OCI-LY1 (cell line): ENCODE measurements around the gene SNX8.

ENCODE experiments used
- H2AFZ ChIP-seq: fragments of 200-600 bp; sonication (generic), shearing (Covaris generic); 2 replicates; pipeline ENCODE4 v1.6.0; 2014; ENCODE audit warnings: antibody characterized with exemption, mild to moderate bottlenecking, low read length
- H3F3A ChIP-seq: fragments of 200-600 bp; sonication (generic), shearing (Covaris generic); 2 replicates; pipeline ENCODE4 v1.6.0; 2014; ENCODE audit warnings: mild to moderate bottlenecking, antibody characterized with exemption, low read length, moderate library complexity; ENCODE audit not compliant: insufficient read depth
- H3K27ac ChIP-seq: fragments of 200-600 bp; sonication (generic); 2 replicates; pipeline ENCODE4 v1.5.1; 2014; ENCODE audit warnings: low read length, mixed run types, mild to moderate bottlenecking, low read depth; ENCODE audit not compliant: poor library complexity, severe bottlenecking
- H3K27me3 ChIP-seq: fragments of 200-600 bp; sonication (generic); 2 replicates; pipeline ENCODE4 v1.6.0; 2014; ENCODE audit warnings: antibody characterized with exemption, mild to moderate bottlenecking, low read length, moderate library complexity; ENCODE audit not compliant: insufficient read depth
- H3K36me3 ChIP-seq: fragments of 200-600 bp; sonication (generic); 2 replicates; pipeline ENCODE4 v1.6.1; 2014; ENCODE audit warnings: mild to moderate bottlenecking, antibody characterized with exemption, low read length, moderate library complexity, mixed read lengths; ENCODE audit not compliant: insufficient read depth
- H3K4me1 ChIP-seq: fragments of 200-600 bp; sonication (generic); 2 replicates; pipeline ENCODE4 v1.5.1; 2014; ENCODE audit warnings: mild to moderate bottlenecking, low read length, moderate library complexity; ENCODE audit not compliant: insufficient read depth, severe bottlenecking
- H3K4me2 ChIP-seq: fragments of 200-600 bp; sonication (generic), shearing (Covaris generic); 2 replicates; pipeline ENCODE4 v1.6.1; 2014; ENCODE audit warnings: low read length
- H3K4me3 ChIP-seq: fragments of 200-600 bp; sonication (generic); 2 replicates; pipeline ENCODE4 v1.5.1; 2014; ENCODE audit warnings: low read length, low read depth, mild to moderate bottlenecking, mixed read lengths; ENCODE audit not compliant: poor library complexity, severe bottlenecking
- H3K79me2 ChIP-seq: fragments of 200-600 bp; shearing (Covaris generic); 2 replicates; pipeline ENCODE4 v1.6.1; 2016; ENCODE audit warnings: mixed run types, low read length, mixed read lengths; ENCODE audit not compliant: insufficient read depth
- H3K9ac ChIP-seq: fragments of 200-600 bp; sonication (generic), shearing (Covaris generic); 2 replicates; pipeline ENCODE4 v1.6.1; 2014; ENCODE audit warnings: mild to moderate bottlenecking, low read length, mixed read lengths
- H3K9me2 ChIP-seq: fragments of 200-600 bp; sonication (generic), shearing (Covaris generic); 2 replicates; pipeline ENCODE4 v1.6.1; 2014; ENCODE audit warnings: low read depth, mild to moderate bottlenecking, low read length, mixed read lengths
- H3K9me3 ChIP-seq: fragments of 200-600 bp; shearing (Covaris generic); 2 replicates; pipeline ENCODE4 v1.6.1; 2014; ENCODE audit warnings: low read length, mixed read lengths
- H4K20me1 ChIP-seq: fragments of 200-600 bp; sonication (generic), shearing (Covaris generic); 2 replicates; pipeline ENCODE4 v1.6.0; 2016; ENCODE audit warnings: mild to moderate bottlenecking, low read length; ENCODE audit not compliant: insufficient read depth
- CTCF ChIP-seq: fragments of 200-600 bp; sonication (generic), shearing (Covaris generic); IDR thresholded peaks from 2 replicates; pipeline ENCODE4 v1.5.1; 2017; ENCODE audit warnings: mild to moderate bottlenecking, antibody characterized with exemption, low read length, moderate library complexity, mixed read lengths
- EZH2 ChIP-seq: fragments of 200-600 bp; sonication (generic), shearing (Covaris generic); IDR thresholded peaks from 2 replicates; pipeline ENCODE4 v1.8.0; 2017; ENCODE audit warnings: borderline replicate concordance, mixed run types, mild to moderate bottlenecking, antibody characterized with exemption, low read length, moderate library complexity, mixed read lengths

Gene SNX8

GRCh38 chr7:2261611-2262010 lies 52.6 kb downstream of the SNX8 start:
- H3K9ac ChIP-seq, result peak overlapping the region; percentile 29; the same call in 1 of the 2 replicates
- H3K79me2 ChIP-seq, result no peaks in the 10 kb centered on the region
- peaks cover 20% of the 10 kb centered on the region for H3K4me1 ChIP-seq
- no peaks in the 10 kb centered on the region for H4K20me1 ChIP-seq
- H3K27ac ChIP-seq, result peak overlapping the region; percentile 34
- peak overlapping the region; percentile 51 for H3K4me2 ChIP-seq
- no peaks in the 10 kb centered on the region for H3K9me2 ChIP-seq
- 0 out of 2 replicates have a peak, but pooled peaks cover 6% of the 10 kb centered on the region for H3K27me3 ChIP-seq
- no peaks in the 10 kb centered on the region for H3F3A ChIP-seq
- H3K9me3 ChIP-seq, result no peaks in the 10 kb centered on the region
- H3K4me3 ChIP-seq, result peak overlapping the region; percentile 7
- H3K36me3 ChIP-seq, result peaks cover 9% of the 10 kb centered on the region; the same call in 1 of the 2 replicates
- H2AFZ ChIP-seq, result no peak overlapping the region
- TF ChIP-seq CTCF (no peak), EZH2 (no peak)

- Histone ChIP-seq H3K79me2 (no peaks in the 10 kb centered on the region), H3K9ac (no peak overlapping the region), H3K9me3 (no peaks in the 10 kb centered on the region), H3K4me2 (no peak overlapping the region), H4K20me1 (no peaks in the 10 kb centered on the region), H3K4me1 (peaks cover 20% of the 10 kb centered on the region), H3K36me3 (peaks cover 9% of the 10 kb centered on the region; the same call in 1 of the 2 replicates), H3F3A (no peaks in the 10 kb centered on the region), H3K4me3 (no peak overlapping the region), H2AFZ (no peak overlapping the region), H3K27ac (no peak overlapping the region), H3K27me3 (0 out of 2 replicates have a peak, but pooled peaks cover 6% of the 10 kb centered on the region), H3K9me2 (no peaks in the 10 kb centered on the region)
- TF ChIP-seq EZH2 (no peak), CTCF (no peak)
Observed at GRCh38 chr7:2260820-2261219, 53.4 kb downstream of the SNX8 start.

- H3K9me2 ChIP-seq, result no peaks in the 10 kb centered on the region
- no peak overlapping the region for H2AFZ ChIP-seq
- no peak overlapping the region for H3K9ac ChIP-seq
- H3F3A ChIP-seq, result no peaks in the 10 kb centered on the region
- H4K20me1 ChIP-seq, result no peaks in the 10 kb centered on the region
- H3K27me3 ChIP-seq, result 0 out of 2 replicates have a peak, but pooled peaks cover 6% of the 10 kb centered on the region
- peaks cover 20% of the 10 kb centered on the region for H3K4me1 ChIP-seq
- no peak overlapping the region for H3K4me2 ChIP-seq
- no peaks in the 10 kb centered on the region for H3K9me3 ChIP-seq
- H3K4me3 ChIP-seq, result no peak overlapping the region
- H3K27ac ChIP-seq, result no peak overlapping the region
- TF ChIP-seq EZH2, result no peak
- TF ChIP-seq CTCF, result no peak
- peaks cover 9% of the 10 kb centered on the region; the same call in 1 of the 2 replicates for H3K36me3 ChIP-seq
- H3K79me2 ChIP-seq, result no peaks in the 10 kb centered on the region
Observed at GRCh38 chr7:2259480-2259879, 54.8 kb downstream of the SNX8 start.
